Measurements from ENCODE around the gene ADARB2.

Gene ADARB2

DNA sequence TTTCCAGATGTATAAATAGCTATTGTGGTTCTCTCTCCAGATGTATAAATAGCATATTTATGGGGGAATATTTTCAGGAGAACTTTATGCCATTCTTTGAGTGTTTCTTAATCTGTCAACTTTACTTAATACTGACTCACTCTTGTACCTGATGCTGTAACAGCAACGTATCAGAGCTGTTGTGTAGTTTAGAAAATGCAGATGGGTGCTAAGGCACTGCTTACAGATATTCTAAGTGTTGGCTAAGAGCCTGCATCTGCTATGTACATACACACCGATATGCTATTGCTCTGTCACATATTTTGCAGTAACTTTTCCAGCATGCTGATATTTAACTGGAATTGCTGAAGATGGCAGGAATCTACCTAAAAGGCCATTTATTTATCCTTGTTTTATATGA is 609.2 kb downstream of the ADARB2 start:
- no peak for DNase-seq (ENCODE audit: low read depth in 2 of 3, low spot score in 1 of 3)

DNA sequence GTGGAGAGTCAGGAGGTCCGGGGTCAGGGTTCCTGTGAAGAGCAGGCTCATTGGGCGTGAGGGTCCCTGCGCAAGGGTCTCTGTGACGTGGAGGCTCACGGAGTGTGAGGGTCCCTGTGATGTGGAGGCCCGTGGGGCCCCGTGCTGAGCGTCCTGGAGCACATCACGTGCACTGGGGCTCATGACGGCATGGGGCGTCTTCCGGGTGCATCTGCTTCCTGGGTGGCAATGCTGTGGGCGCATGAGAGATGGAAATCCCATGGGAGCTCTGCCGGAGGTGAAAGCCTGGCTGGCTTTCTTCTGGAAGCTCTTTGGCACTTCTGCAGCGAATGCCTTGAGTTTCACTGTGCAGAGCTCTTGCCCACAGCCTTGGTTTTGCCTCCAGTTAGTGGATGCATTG is 609.7 kb downstream of the ADARB2 start:
- DNase-seq (ENCODE audit: low read depth in 2 of 3, low spot score in 1 of 3): no peak
